ENCODE data around the gene THEM5. TPM values are rescaled to one million over a fixed set of nuclear protein-coding genes. Genes with fewer than 3 reads are reported as not detected.

Gene THEM5
- total and polyA plus RNA-seq, 8 donors, result not detected

- TF ChIP-seq, protein P1, sequence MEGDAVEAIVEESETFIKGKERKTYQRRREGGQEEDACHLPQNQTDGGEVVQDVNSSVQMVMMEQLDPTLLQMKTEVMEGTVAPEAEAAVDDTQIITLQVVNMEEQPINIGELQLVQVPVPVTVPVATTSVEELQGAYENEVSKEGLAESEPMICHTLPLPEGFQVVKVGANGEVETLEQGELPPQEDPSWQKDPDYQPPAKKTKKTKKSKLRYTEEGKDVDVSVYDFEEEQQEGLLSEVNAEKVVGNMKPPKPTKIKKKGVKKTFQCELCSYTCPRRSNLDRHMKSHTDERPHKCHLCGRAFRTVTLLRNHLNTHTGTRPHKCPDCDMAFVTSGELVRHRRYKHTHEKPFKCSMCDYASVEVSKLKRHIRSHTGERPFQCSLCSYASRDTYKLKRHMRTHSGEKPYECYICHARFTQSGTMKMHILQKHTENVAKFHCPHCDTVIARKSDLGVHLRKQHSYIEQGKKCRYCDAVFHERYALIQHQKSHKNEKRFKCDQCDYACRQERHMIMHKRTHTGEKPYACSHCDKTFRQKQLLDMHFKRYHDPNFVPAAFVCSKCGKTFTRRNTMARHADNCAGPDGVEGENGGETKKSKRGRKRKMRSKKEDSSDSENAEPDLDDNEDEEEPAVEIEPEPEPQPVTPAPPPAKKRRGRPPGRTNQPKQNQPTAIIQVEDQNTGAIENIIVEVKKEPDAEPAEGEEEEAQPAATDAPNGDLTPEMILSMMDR (IDR thresholded peaks at IDR 0.05), result no peak
- no peak for TF ChIP-seq POLR2A (IDR thresholded peaks at IDR 0.05)
- TF ChIP-seq EP300 (IDR thresholded peaks at IDR 0.05), result no peak
- no peak overlapping the region for H3K4me3 ChIP-seq
- no peaks in the 10 kb centered on the region for H3K9me3 ChIP-seq
- 82 to 88% (median 86%) methylated on average over 12 of the region's 12 CpGs for WGBS, 5 donors
- no peak for DNase-seq
- no peaks in the 10 kb centered on the region for H3K27me3 ChIP-seq
- H3K36me3 ChIP-seq, result peaks cover 0 to 57% (median 33%) of the 10 kb centered on the region in 4 donors
- H3K27ac ChIP-seq, result no peak overlapping the region
- H3K4me1 ChIP-seq, result peaks cover 0 to 7% (median 0%) of the 10 kb centered on the region in 4 donors
- intact Hi-C loops (cut with DNase I; ENCODE audit: low total_unique reads), result no loop called here
Measured at GRCh38 chr1:151813271-151813977, 40.1 kb downstream of the THEM5 start.

- Histone ChIP-seq H3K4me3 (no peak overlapping the region), H3K27ac (no peak overlapping the region), H3K27me3 (peaks cover 0 to 9% (median 0%) of the 10 kb centered on the region in 3 donors), H3K9me3 (no peaks in the 10 kb centered on the region), H3K4me1 (peaks cover 0 to 7% (median 0%) of the 10 kb centered on the region in 4 donors), H3K36me3 (peaks cover 0 to 64% (median 36%) of the 10 kb centered on the region in 4 donors)
- intact Hi-C loops (cut with DNase I; ENCODE audit: low total_unique reads), result no loop called here
- no peak for DNase-seq
- 84 to 94% (median 87%) methylated on average over 9 of the region's 9 CpGs for WGBS, 5 donors
- no peak for TF ChIP-seq POLR2AphosphoS5 (IDR thresholded peaks at IDR 0.05)
- TF ChIP-seq, protein P1 (IDR thresholded peaks at IDR 0.05), result no peak
- no peak for TF ChIP-seq POLR2A (IDR thresholded peaks at IDR 0.05)
- TF ChIP-seq EP300 (IDR thresholded peaks at IDR 0.05), result no peak
Measured at GRCh38 chr1:151811181-151811580, 42.3 kb downstream of the THEM5 start.

DNA sequence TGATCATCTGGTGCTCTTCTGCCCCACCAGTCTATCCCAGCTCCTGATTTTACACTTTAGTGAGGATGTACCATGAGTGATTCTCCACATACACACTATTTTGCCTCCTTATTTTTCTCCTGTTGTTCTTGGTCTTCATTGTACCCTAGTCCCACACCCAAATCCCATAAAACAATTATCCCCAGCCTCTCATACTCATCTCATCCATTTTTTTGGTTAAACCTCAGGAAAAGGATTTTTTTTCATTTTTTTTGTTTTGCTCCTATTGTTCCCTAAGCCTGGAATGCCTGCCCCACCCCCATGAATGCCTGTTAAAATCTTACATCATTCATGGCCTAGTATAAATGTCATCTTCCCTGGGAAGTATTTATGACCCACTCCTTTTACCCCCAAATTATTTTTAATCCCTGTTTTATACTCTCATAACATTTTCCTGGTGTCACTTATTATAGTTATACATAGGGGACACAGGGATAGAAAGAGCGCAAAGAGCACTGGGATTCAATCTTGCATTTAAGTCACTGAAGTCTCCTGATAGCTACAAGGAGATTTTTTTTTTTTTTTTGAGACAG, 43.4 kb downstream of the THEM5 start:
- no peak overlapping the region for H3K4me3 ChIP-seq
- H3K36me3 ChIP-seq, result peaks cover 0 to 54% (median 25%) of the 10 kb centered on the region in 4 donors
- peaks cover 0 to 7% (median 0%) of the 10 kb centered on the region in 4 donors for H3K4me1 ChIP-seq
- H3K27ac ChIP-seq, result no peak overlapping the region
- intact Hi-C loops (cut with DNase I; ENCODE audit: low total_unique reads), result no loop called here
- no peak for TF ChIP-seq EP300 (IDR thresholded peaks at IDR 0.05)
- 97 to 100% (median 100%) methylated on average over 1 of the region's 1 CpG for WGBS, 5 donors
- no peak for DNase-seq
- H3K9me3 ChIP-seq, result no peaks in the 10 kb centered on the region
- peaks cover 0 to 9% (median 0%) of the 10 kb centered on the region in 3 donors for H3K27me3 ChIP-seq

- H3K27me3 ChIP-seq, result peaks cover 0 to 9% (median 0%) of the 10 kb centered on the region in 3 donors
- no peak for TF ChIP-seq POLR2AphosphoS5 (IDR thresholded peaks at IDR 0.05)
- no peak for TF ChIP-seq POLR2A (IDR thresholded peaks at IDR 0.05)
- TF ChIP-seq, protein P1 (IDR thresholded peaks at IDR 0.05), result no peak
- no peak for TF ChIP-seq EP300 (IDR thresholded peaks at IDR 0.05)
- H3K4me3 ChIP-seq, result no peak overlapping the region
- intact Hi-C loops (cut with DNase I; ENCODE audit: low total_unique reads), result no loop called here
- H3K27ac ChIP-seq, result no peak overlapping the region
- H3K9me3 ChIP-seq, result no peaks in the 10 kb centered on the region
- WGBS, 5 donors, result 61 to 72% (median 62%) methylated on average over 8 of the region's 8 CpGs
- DNase-seq, result no peak
- H3K4me1 ChIP-seq, result peaks cover 0 to 2% (median 0%) of the 10 kb centered on the region in 4 donors
- peaks cover 0 to 48% (median 19%) of the 10 kb centered on the region in 4 donors for H3K36me3 ChIP-seq
Measured at GRCh38 chr1:151809290-151809984, 44.1 kb downstream of the THEM5 start.

All from stomach (tissue), 9 donors.